A549 (cell line): ENCODE results near the gene KIF1A. TPM values are rescaled to one million over a fixed set of nuclear protein-coding genes. Genes with fewer than 3 reads are reported as not detected.

Experiments used
- ATAC-seq, 2 experiments: fragments of 200-7000 bp in 1 of 2; fragments of >200 bp in 1 of 2; cut with Nextera tagmentation in 1 of 2; cut with Tn5 transposase in 1 of 2; 3 replicates each; pipeline versions ENCODE4 v1.8.0 to v1.9.1; 2018 to 2020; ENCODE audit warnings: mild to moderate bottlenecking in 1 of 2, moderate library complexity in 1 of 2
- CTCF ChIA-PET: fragments of 300-600 bp; sonication (Branson Sonifier 250); formaldehyde crosslinking; extraction: SDS; loops from one replicate; lab custom pipeline; 2021; ENCODE audit warnings: antibody characterized with exemption, inconsistent platforms; lab: Yijun Ruan, JAX
- POLR2A ChIA-PET: fragments of 350-600 bp; formaldehyde crosslinking; extraction: SDS; loops from one replicate; lab custom pipeline; 2021; ENCODE audit warnings: antibody characterized with exemption, inconsistent platforms; lab: Yijun Ruan, JAX
- DNase-seq, 2 experiments: peaks; one replicate each; pipeline versions ENCODE4 v3.0.0 to v3.0.0-alpha.2; 2011 to 2016; ENCODE audit warnings: low read depth in 1 of 2, low spot score in 1 of 2
- FAIRE-seq: peaks from 2 replicates; lab custom pipeline; 2011; peaks lifted over from hg19 to GRCh38; lab: Jason Lieb, UNC
- H3K27ac ChIP-seq, 2 experiments: fragments of >200 bp; sonication (Bioruptor Twin); formaldehyde crosslinking; 3 replicates each; pipeline ENCODE4 v1.5.1; 2016 to 2017
- H3K4me1 ChIP-seq: fragments of >200 bp; sonication (Bioruptor Twin); formaldehyde crosslinking; 3 replicates; pipeline ENCODE4 v1.6.1; 2016
- H3K4me2 ChIP-seq: fragments of >200 bp; sonication (Bioruptor Twin); formaldehyde crosslinking; 3 replicates; pipeline ENCODE4 v1.6.1; 2016
- H3K4me3 ChIP-seq: fragments of >200 bp; sonication (Bioruptor Twin); formaldehyde crosslinking; 3 replicates; pipeline ENCODE4 v1.5.1; 2016
- H3K9me3 ChIP-seq: fragments of >200 bp; sonication (Bioruptor Twin); formaldehyde crosslinking; 3 replicates; pipeline ENCODE4 v1.6.1; 2016
- CBX2 ChIP-seq: fragments of 200-600 bp; sonication (generic); IDR thresholded peaks from 2 replicates; pipeline ENCODE4 v1.6.1; 2016; ENCODE audit warnings: low read depth, mild to moderate bottlenecking, borderline replicate concordance
- CBX8 ChIP-seq: fragments of 200-600 bp; sonication (generic); IDR thresholded peaks from 2 replicates; pipeline ENCODE4 v1.6.1; 2016
- CHD2 ChIP-seq: fragments of 150-350 bp; IDR thresholded peaks from 2 replicates; pipeline ENCODE4 v1.6.1; 2014; ENCODE audit warnings: low read length; ENCODE audit not compliant: partially characterized antibody
- CHD4 ChIP-seq: fragments of 200-600 bp; sonication (generic); IDR thresholded peaks from 2 replicates; pipeline ENCODE4 v1.6.1; 2016; ENCODE audit warnings: antibody characterized with exemption, mild to moderate bottlenecking, borderline replicate concordance
- EHF ChIP-seq: fragments of 250-450 bp; sonication (Bioruptor Pico); IDR thresholded peaks from 2 replicates; pipeline ENCODE4 v1.5.0; 2020; ENCODE audit warnings: mild to moderate bottlenecking
- EP300 ChIP-seq, 2 experiments: fragments of >200 bp; sonication (Bioruptor Twin); formaldehyde crosslinking; IDR thresholded peaks; 2 replicates in 1 of 2; 3 replicates in 1 of 2; pipeline ENCODE4 v1.6.1; 2016 to 2017
- HEYL ChIP-seq: fragments of 250-450 bp; sonication (Bioruptor Pico); IDR thresholded peaks from 2 replicates; pipeline ENCODE4 v1.8.0; 2021; ENCODE audit warnings: mild to moderate bottlenecking, moderate library complexity
- HOXA7 ChIP-seq: fragments of 250-450 bp; sonication (Bioruptor Pico); IDR thresholded peaks from 2 replicates; pipeline ENCODE4 v1.5.0; 2020; ENCODE audit warnings: mild to moderate bottlenecking, moderate library complexity
- HOXB13 ChIP-seq: fragments of 250-450 bp; sonication (Bioruptor Pico); IDR thresholded peaks from 2 replicates; pipeline ENCODE4 v1.5.0; 2020; ENCODE audit warnings: low read depth, mild to moderate bottlenecking, moderate library complexity
- JUN ChIP-seq, 2 experiments: fragments of >200 bp; sonication (Bioruptor Twin); formaldehyde crosslinking; IDR thresholded peaks; 2 replicates in 1 of 2; 3 replicates in 1 of 2; pipeline ENCODE4 v1.6.1; 2016 to 2017
- KDM1A ChIP-seq: fragments of 200-600 bp; sonication (generic); IDR thresholded peaks from 2 replicates; pipeline ENCODE4 v1.6.1; 2016; ENCODE audit warnings: low read depth, mild to moderate bottlenecking
- KDM5A ChIP-seq: fragments of 200-600 bp; sonication (generic); IDR thresholded peaks from 2 replicates; pipeline ENCODE4 v1.6.1; 2016; ENCODE audit warnings: antibody characterized with exemption, mild to moderate bottlenecking
- MAFK ChIP-seq: fragments of 450-650 bp; IDR thresholded peaks from 2 replicates; pipeline ENCODE4 v1.6.1; 2014; ENCODE audit not compliant: partially characterized antibody
- MYC ChIP-seq: IDR thresholded peaks from 2 replicates; pipeline ENCODE4 v1.6.1; 2012; ENCODE audit warnings: mild to moderate bottlenecking, inconsistent platforms, low read length, improper control_type of control experiment, borderline replicate concordance
- NPAS2 ChIP-seq: fragments of 250-450 bp; sonication (Bioruptor Pico); IDR thresholded peaks from 2 replicates; pipeline ENCODE4 v1.8.0; 2022; ENCODE audit warnings: mild to moderate bottlenecking, moderate library complexity, borderline replicate concordance
- NR3C1 ChIP-seq: fragments of >200 bp; sonication (Bioruptor Twin); formaldehyde crosslinking; IDR thresholded peaks from 3 replicates; pipeline ENCODE4 v1.6.1; 2017
- POLR2A ChIP-seq: IDR thresholded peaks from 2 replicates; pipeline ENCODE4 v1.6.1; 2012; ENCODE audit warnings: mild to moderate bottlenecking, low read length
- POLR2AphosphoS2 ChIP-seq: conservative IDR thresholded peaks from 2 replicates; pipeline ENCODE4 v1.6.1; 2012; ENCODE audit warnings: low read length, improper control_type of control experiment, inconsistent platforms
- RARB ChIP-seq: fragments of 250-450 bp; sonication (Bioruptor Pico); IDR thresholded peaks from 2 replicates; pipeline ENCODE4 v1.8.0; 2021; ENCODE audit warnings: mild to moderate bottlenecking, moderate library complexity
- RNF2 ChIP-seq: fragments of 200-600 bp; sonication (generic); IDR thresholded peaks from 2 replicates; pipeline ENCODE4 v1.6.1; 2016; ENCODE audit warnings: low read depth, mild to moderate bottlenecking, antibody characterized with exemption, moderate library complexity, borderline replicate concordance
- SMC3 ChIP-seq: fragments of >200 bp; sonication (Bioruptor Twin); formaldehyde crosslinking; IDR thresholded peaks from 3 replicates; pipeline ENCODE4 v1.6.1; 2018; ENCODE audit warnings: inconsistent platforms
- ZFP36 ChIP-seq: fragments of 450-650 bp; IDR thresholded peaks from 2 replicates; pipeline ENCODE4 v1.6.1; 2014; ENCODE audit warnings: borderline replicate concordance; ENCODE audit not compliant: partially characterized antibody
- ZSCAN20 ChIP-seq: fragments of 250-450 bp; sonication (Bioruptor Pico); IDR thresholded peaks from 2 replicates; pipeline ENCODE4 v1.8.0; 2022; ENCODE audit warnings: mild to moderate bottlenecking, moderate library complexity
- WGBS: methylation state at CpG from one replicate; pipeline ENCODE4 v1.1.6; 2017; ENCODE audit errors: missing lambda C conversion rate; 5-methylcytosine and 5-hydroxymethylcytosine counted together
- polyA plus RNA-seq, 4 experiments: library from polyadenylated mRNA; depleted of rRNA in 3 of 4; stranded (reverse); fragments of >200 nt; fragmentation: RNase III in 1 of 4; extraction: RNeasy Plus Mini Kit Qiagen cat#74134 plus additional on column Dnase treatment in 1 of 4; gene quantifications; 2 replicates in 3 of 4; 3 replicates in 1 of 4; pipeline ENCODE4 v1.2.3, GENCODE V29; 2011 to 2017
- TF ChIP-seq, protein P1 (sequence below): fragments of 250-450 bp; sonication (Bioruptor Pico); IDR thresholded peaks from 2 replicates; pipeline ENCODE4 v1.5.0; 2021; ENCODE audit warnings: mild to moderate bottlenecking, moderate library complexity, borderline replicate concordance

Gene KIF1A
- polyA plus RNA-seq, 2 of the 4 experiments (the other 2 are of a cell fraction) = 0.28 to 0.50 TPM

- Histone ChIP-seq H3K9me3 (0 out of 3 replicates have a peak, but pooled peaks cover under 1% of the 10 kb centered on the region), H3K4me1 (no peaks in the 10 kb centered on the region), H3K4me3 (no peak overlapping the region), H3K27ac (no peak overlapping the region), H3K4me2 (no peak overlapping the region)
- no peak for DNase-seq
- ChIA-PET POLR2A (no interaction called here), CTCF (interaction anchor here (0.7 kb wide), 1 partner anchor 51 kb away, joined by 3 read pairs; no protein-coding TSS in a partner anchor)
- no peak for ATAC-seq
- WGBS = 81% methylated on average over 7 of the region's 11 CpGs
- TF ChIP-seq, protein P1, sequence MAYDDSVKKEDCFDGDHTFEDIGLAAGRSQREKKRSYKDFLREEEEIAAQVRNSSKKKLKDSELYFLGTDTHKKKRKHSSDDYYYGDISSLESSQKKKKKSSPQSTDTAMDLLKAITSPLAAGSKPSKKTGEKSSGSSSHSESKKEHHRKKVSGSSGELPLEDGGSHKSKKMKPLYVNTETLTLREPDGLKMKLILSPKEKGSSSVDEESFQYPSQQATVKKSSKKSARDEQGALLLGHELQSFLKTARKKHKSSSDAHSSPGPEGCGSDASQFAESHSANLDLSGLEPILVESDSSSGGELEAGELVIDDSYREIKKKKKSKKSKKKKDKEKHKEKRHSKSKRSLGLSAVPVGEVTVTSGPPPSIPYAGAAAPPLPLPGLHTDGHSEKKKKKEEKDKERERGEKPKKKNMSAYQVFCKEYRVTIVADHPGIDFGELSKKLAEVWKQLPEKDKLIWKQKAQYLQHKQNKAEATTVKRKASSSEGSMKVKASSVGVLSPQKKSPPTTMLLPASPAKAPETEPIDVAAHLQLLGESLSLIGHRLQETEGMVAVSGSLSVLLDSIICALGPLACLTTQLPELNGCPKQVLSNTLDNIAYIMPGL (CRISPR knock-in tag) = no peak
- TF ChIP-seq CBX2 = no peak
- TF ChIP-seq NPAS2 (CRISPR knock-in tag) = no peak
- no peak for TF ChIP-seq HOXB13
- TF ChIP-seq HOXA7 (CRISPR knock-in tag) = no peak
- TF ChIP-seq ZSCAN20 = no peak
- no peak for TF ChIP-seq ZFP36
- no peak for TF ChIP-seq CBX8
- FAIRE-seq = no peak
Measured at GRCh38 chr2:240795454-240795853, 24.6 kb downstream of the KIF1A start.

DNA sequence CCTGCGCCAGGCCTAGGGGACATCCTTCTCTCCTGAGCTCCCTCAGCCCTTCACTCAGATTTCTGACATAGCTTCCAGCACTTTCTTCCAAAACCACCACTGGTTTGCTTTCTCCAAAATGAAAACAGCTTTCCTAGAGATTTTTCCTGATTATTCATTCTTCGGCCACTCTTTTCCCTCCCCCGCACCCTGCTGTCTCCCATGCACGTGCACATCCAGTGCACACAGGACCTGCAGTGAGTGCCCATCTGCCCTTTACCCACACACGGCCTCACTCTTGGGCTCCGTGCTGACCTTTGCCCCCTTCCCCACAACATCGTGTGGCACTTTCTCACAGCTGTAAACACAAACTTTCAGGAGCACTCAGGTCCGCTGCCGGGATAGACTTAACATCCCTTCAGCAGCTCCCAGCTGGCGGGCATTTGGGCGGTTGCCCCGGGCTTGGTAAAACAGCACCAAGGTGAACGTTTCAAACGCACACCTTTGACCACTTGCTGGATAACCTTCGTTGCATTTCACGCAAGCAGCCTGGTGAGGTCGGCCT, 25.8 kb downstream of the KIF1A start:
- ATAC-seq (no peak), FAIRE-seq (no peak), DNase-seq (no peak)
- CTCF ChIA-PET = interaction anchor here (0.8 kb wide), 2 partner anchors 9 to 57 kb away, joined by 3 to 4 read pairs; no protein-coding TSS in a partner anchor
- POLR2A ChIA-PET = no interaction called here
- Histone ChIP-seq H3K9me3 (no peaks in the 10 kb centered on the region), H3K4me3 (no peak overlapping the region), H3K4me1 (no peaks in the 10 kb centered on the region), H3K27ac (no peak overlapping the region), H3K4me2 (no peak overlapping the region)
- 64% methylated on average over 17 of the region's 17 CpGs for WGBS
- TF ChIP-seq CHD4 (no peak), HEYL (CRISPR knock-in tag) (no peak), NR3C1 (no peak), HOXA7 (CRISPR knock-in tag) (no peak), KDM5A (no peak), RARB (CRISPR knock-in tag) (no peak), CHD2 (no peak), POLR2A (no peak), HOXB13 (no peak), MYC (no peak), POLR2AphosphoS2 (no peak), KDM1A (no peak), EP300 (IDR thresholded peaks at IDR 0.05) (no peak), SMC3 (no peak), JUN (IDR thresholded peaks at IDR 0.05) (no peak), MAFK (no peak), RNF2 (no peak), EHF (no peak)
- TF ChIP-seq, protein P1 (CRISPR knock-in tag) = no peak
